Trophoblast cell (in vitro differentiated cells and primary cell): ENCODE data around the gene DTNA.
A peak's percentile ranks its signal among the peaks of the same experiment; 100 is the strongest.

ENCODE experiments used
- DNase-seq, 2 donors: peaks; one replicate each; pipeline ENCODE4 v3.0.0-alpha.2; 2016
- H2AFZ ChIP-seq: 2 replicates; pipeline ENCODE4 v1.6.1; 2013; ENCODE audit warnings: low read length, moderate library complexity, mild to moderate bottlenecking; ENCODE audit not compliant: insufficient read depth, poor library complexity
- H2AK5ac ChIP-seq: 2 replicates; pipeline ENCODE4 v1.6.1; 2013; ENCODE audit warnings: mild to moderate bottlenecking, low read length
- H2BK120ac ChIP-seq: 2 replicates; pipeline ENCODE4 v1.6.1; 2013; ENCODE audit warnings: low read length, mild to moderate bottlenecking, moderate library complexity; ENCODE audit not compliant: insufficient read depth, poor library complexity
- H2BK12ac ChIP-seq: 2 replicates; pipeline ENCODE4 v1.6.1; 2013; ENCODE audit warnings: mild to moderate bottlenecking, low read length, moderate library complexity
- H2BK5ac ChIP-seq: 2 replicates; pipeline ENCODE4 v1.6.1; 2013; ENCODE audit warnings: low read length, low read depth, moderate library complexity, mild to moderate bottlenecking; ENCODE audit not compliant: poor library complexity
- H3K14ac ChIP-seq: 2 replicates; pipeline ENCODE4 v1.6.1; 2013; ENCODE audit warnings: mild to moderate bottlenecking, low read length
- H3K18ac ChIP-seq: 2 replicates; pipeline ENCODE4 v1.6.1; 2013; ENCODE audit warnings: mild to moderate bottlenecking, low read length
- H3K23ac ChIP-seq: 2 replicates; pipeline ENCODE4 v1.6.1; 2013; ENCODE audit warnings: low read length
- H3K27ac ChIP-seq: 2 replicates; pipeline ENCODE4 v1.5.1; 2013; ENCODE audit warnings: low read depth, mild to moderate bottlenecking, inconsistent platforms, low read length, moderate library complexity
- H3K27me3 ChIP-seq: 2 replicates; pipeline ENCODE4 v1.6.1; 2013; ENCODE audit warnings: inconsistent platforms, mild to moderate bottlenecking, low read length, moderate library complexity; ENCODE audit not compliant: insufficient read depth
- H3K36me3 ChIP-seq, 2 experiments: 1 replicate in 1 of 2; 2 replicates in 1 of 2; pipeline ENCODE4 v1.6.1; 2013; ENCODE audit warnings: low read length in 2 of 2, mild to moderate bottlenecking in 2 of 2, moderate library complexity in 1 of 2; ENCODE audit not compliant: insufficient read depth in 2 of 2, control insufficient read depth in 1 of 2
- H3K4ac ChIP-seq: 2 replicates; pipeline ENCODE4 v1.6.1; 2013; ENCODE audit warnings: low read depth, mild to moderate bottlenecking, low read length, moderate library complexity
- H3K4me1 ChIP-seq, 2 experiments: 1 replicate in 1 of 2; 2 replicates in 1 of 2; pipeline ENCODE4 v1.6.1; 2013; ENCODE audit warnings: low read length in 2 of 2, mild to moderate bottlenecking in 2 of 2, moderate library complexity in 1 of 2; ENCODE audit not compliant: insufficient read depth in 2 of 2, control insufficient read depth in 1 of 2
- H3K4me2 ChIP-seq: 2 replicates; pipeline ENCODE4 v1.6.1; 2013; ENCODE audit warnings: inconsistent platforms, mild to moderate bottlenecking, low read length, moderate library complexity
- H3K4me3 ChIP-seq: 2 replicates; pipeline ENCODE4 v1.5.1; 2013; ENCODE audit warnings: mild to moderate bottlenecking, low read depth, low read length, inconsistent platforms
- H3K79me1 ChIP-seq: one replicate; pipeline ENCODE4 v1.6.1; 2013; ENCODE audit warnings: low read length
- H3K79me2 ChIP-seq: 2 replicates; pipeline ENCODE4 v1.6.1; 2013; ENCODE audit warnings: low read length, mild to moderate bottlenecking; ENCODE audit not compliant: control insufficient read depth, insufficient read depth, poor library complexity
- H3K9ac ChIP-seq: 2 replicates; pipeline ENCODE4 v1.6.1; 2013; ENCODE audit warnings: mild to moderate bottlenecking, low read length
- H3K9me3 ChIP-seq: 2 replicates; pipeline ENCODE4 v1.6.1; 2013; ENCODE audit warnings: low read depth, mild to moderate bottlenecking, control low read depth, inconsistent platforms, low read length; ENCODE audit not compliant: insufficient read depth
- H4K12ac ChIP-seq: 2 replicates; pipeline ENCODE4 v1.6.1; 2013; ENCODE audit warnings: low read depth, mild to moderate bottlenecking, low read length, moderate library complexity
- H4K8ac ChIP-seq: 2 replicates; pipeline ENCODE4 v1.6.1; 2013; ENCODE audit warnings: low read depth, mild to moderate bottlenecking, low read length, moderate library complexity
- H4K91ac ChIP-seq: one replicate; pipeline ENCODE4 v1.6.1; 2013; ENCODE audit warnings: low read depth, mild to moderate bottlenecking, low read length, moderate library complexity
- WGBS: extraction: QIAGEN DNeasy Blood & Tissue Kit; methylation state at CpG from one replicate; pipeline ENCODE4 v1.1.7; 2013; ENCODE audit warnings: missing lambda C conversion rate; ENCODE audit not compliant: insufficient read length, insufficient coverage; ENCODE audit errors: extremely low coverage; 5-methylcytosine and 5-hydroxymethylcytosine counted together

DTNA gene

GRCh38 chr18:34928088-34928753, 218.1 kb downstream of the DTNA start:
- peak overlapping the region; percentile 97 for H3K18ac ChIP-seq
- H2BK120ac ChIP-seq, result peak overlapping the region; percentile 99
- peak overlapping the region; percentile 95 for H4K91ac ChIP-seq
- peaks cover 10% of the 10 kb centered on the region for H3K79me1 ChIP-seq
- no peak overlapping the region for H3K4me3 ChIP-seq
- peak overlapping the region; percentile 99 for H2AK5ac ChIP-seq
- peak overlapping the region; percentile 62 for H4K12ac ChIP-seq
- no peaks in the 10 kb centered on the region for H3K36me3 ChIP-seq
- peak overlapping the region; percentile 3 for H3K4me2 ChIP-seq
- H2BK12ac ChIP-seq, result peak overlapping the region; percentile 99
- H3K79me2 ChIP-seq, result peaks cover 4% of the 10 kb centered on the region
- H3K4me1 ChIP-seq, result peaks cover 6 to 9% of the 10 kb centered on the region in 2 experiments
- H3K4ac ChIP-seq, result peak overlapping the region; percentile 62
- no peak for DNase-seq
- H3K9me3 ChIP-seq, result no peaks in the 10 kb centered on the region
- no peak overlapping the region for H3K23ac ChIP-seq
- no CpG with 5 or more reads among the region's 7 CpGs for WGBS
- peak overlapping the region; percentile 94 for H2BK5ac ChIP-seq
- H3K27ac ChIP-seq, result peak overlapping the region; percentile 82
- no peak overlapping the region for H3K9ac ChIP-seq
- H4K8ac ChIP-seq, result peak overlapping the region; percentile 82
- H3K27me3 ChIP-seq, result no peaks in the 10 kb centered on the region
- peak overlapping the region; percentile 71 for H2AFZ ChIP-seq
- peak overlapping the region; percentile 94 for H3K14ac ChIP-seq

- H3K4me2 ChIP-seq, result peak overlapping the region; percentile 28
- H2BK12ac ChIP-seq, result peak overlapping the region; percentile 99
- H3K23ac ChIP-seq, result no peak overlapping the region
- no peak overlapping the region for H3K14ac ChIP-seq
- peaks cover 6 to 9% of the 10 kb centered on the region in 2 experiments for H3K4me1 ChIP-seq
- H3K79me2 ChIP-seq, result peaks cover 4% of the 10 kb centered on the region
- WGBS, result no CpG with 5 or more reads among the region's 1 CpG
- H3K4me3 ChIP-seq, result no peak overlapping the region
- H3K4ac ChIP-seq, result no peak overlapping the region
- H3K79me1 ChIP-seq, result peaks cover 10% of the 10 kb centered on the region
- H2AFZ ChIP-seq, result no peak overlapping the region
- H3K18ac ChIP-seq, result no peak overlapping the region
- H4K8ac ChIP-seq, result no peak overlapping the region
- H3K9me3 ChIP-seq, result no peaks in the 10 kb centered on the region
- peak overlapping the region; percentile 82 for H3K27ac ChIP-seq
- DNase-seq, result no peak
- H2BK5ac ChIP-seq, result peak overlapping the region; percentile 94
- H4K91ac ChIP-seq, result peak overlapping the region; percentile 95
- H3K27me3 ChIP-seq, result no peaks in the 10 kb centered on the region
- no peak overlapping the region for H4K12ac ChIP-seq
- H2BK120ac ChIP-seq, result peak overlapping the region; percentile 99
- H3K36me3 ChIP-seq, result no peaks in the 10 kb centered on the region
- H3K9ac ChIP-seq, result no peak overlapping the region
- no peak overlapping the region for H2AK5ac ChIP-seq
These were observed 218.7 kb downstream of the DTNA start for GRCh38 chr18:34928754-34929335.

GRCh38 chr18:34929336-34929780, 219.3 kb downstream of the DTNA start:
- Histone ChIP-seq H3K4me3 (no peak overlapping the region), H3K14ac (no peak overlapping the region), H3K79me2 (peaks cover 4% of the 10 kb centered on the region), H3K23ac (no peak overlapping the region), H4K91ac (peak overlapping the region; percentile 26), H4K12ac (no peak overlapping the region), H2BK12ac (no peak overlapping the region), H3K27me3 (no peaks in the 10 kb centered on the region), H2BK5ac (peak overlapping the region; percentile 26), H2AK5ac (no peak overlapping the region), H3K4me1 (peaks cover 6 to 9% of the 10 kb centered on the region in 2 experiments), H3K9me3 (no peaks in the 10 kb centered on the region), H3K18ac (no peak overlapping the region), H3K4me2 (peak overlapping the region; percentile 28), H2BK120ac (peak overlapping the region; percentile 20), H3K36me3 (no peaks in the 10 kb centered on the region), H3K27ac (peak overlapping the region; percentile 77), H3K79me1 (peaks cover 10% of the 10 kb centered on the region), H3K9ac (no peak overlapping the region), H2AFZ (no peak overlapping the region), H3K4ac (no peak overlapping the region), H4K8ac (no peak overlapping the region)
- peak in 1 of 2 donors; percentile 43 for DNase-seq
- no CpG with 5 or more reads among the region's 2 CpGs for WGBS

GRCh38 chr18:34932363-34932762, 222.3 kb downstream of the DTNA start:
- Histone ChIP-seq H4K8ac (no peak overlapping the region), H3K23ac (no peak overlapping the region), H3K9ac (no peak overlapping the region), H3K9me3 (no peaks in the 10 kb centered on the region), H3K27me3 (no peaks in the 10 kb centered on the region), H2AFZ (no peak overlapping the region), H3K4me1 (peaks cover 6 to 9% of the 10 kb centered on the region in 2 experiments), H4K12ac (no peak overlapping the region), H2AK5ac (no peak overlapping the region), H3K79me2 (peaks cover 4% of the 10 kb centered on the region), H3K4me3 (no peak overlapping the region), H2BK5ac (no peak overlapping the region), H3K14ac (no peak overlapping the region), H2BK120ac (no peak overlapping the region), H3K4ac (no peak overlapping the region), H3K79me1 (peaks cover 10% of the 10 kb centered on the region), H4K91ac (no peak overlapping the region), H3K4me2 (no peak overlapping the region), H3K27ac (no peak overlapping the region), H2BK12ac (no peak overlapping the region), H3K36me3 (no peaks in the 10 kb centered on the region), H3K18ac (no peak overlapping the region)
- no CpG with 5 or more reads among the region's 1 CpG for WGBS
- DNase-seq, result peak in 1 of 2 donors; percentile 28
